Lower leg skin (tissue), 3 donors: ENCODE measurements around the gene SPRR1B.

ENCODE experiments used
- CTCF ChIP-seq, 3 donors: fragments of 450-650 bp; IDR thresholded peaks; one replicate each; pipeline ENCODE4 v1.5.1; 2016; ENCODE audit warnings: antibody characterized with exemption in 3 of 3, mild to moderate bottlenecking in 3 of 3, moderate library complexity in 2 of 3
- POLR2A ChIP-seq, 2 donors: fragments of 450-650 bp; IDR thresholded peaks; one replicate each; pipeline ENCODE4 v1.6.1; 2016 to 2017; ENCODE audit warnings: antibody characterized with exemption in 2 of 2, mild to moderate bottlenecking in 1 of 2, moderate library complexity in 1 of 2

- TF ChIP-seq CTCF (IDR thresholded peaks at IDR 0.05) (no peak), POLR2A (IDR thresholded peaks at IDR 0.05) (no peak)
Observed at GRCh38 chr1:153001382-153001781, 29.6 kb upstream of the SPRR1B start, which contains the start of gene SPRR3.
